HL-60 (cell line): ENCODE results near the gene CYP4F22.

Source experiments
- CTCF ChIP-seq: IDR thresholded peaks from one replicate; pipeline ENCODE4 v1.5.1; 2011; ENCODE audit warnings: low read length, control low read depth, inconsistent platforms; ENCODE audit not compliant: insufficient read depth
- GABPA ChIP-seq: IDR thresholded peaks from 2 replicates; pipeline ENCODE4 v1.6.1; 2012; ENCODE audit warnings: low read depth
- POLR2AphosphoS5 ChIP-seq: IDR thresholded peaks from 2 replicates; pipeline ENCODE4 v1.6.1; 2012; ENCODE audit warnings: low read depth
- SPI1 ChIP-seq: IDR thresholded peaks from 2 replicates; pipeline ENCODE4 v1.6.1; 2012; ENCODE audit warnings: low read depth, mild to moderate bottlenecking, borderline replicate concordance

GRCh38 chr19:15536350-15536749 lies 28.0 kb downstream of the CYP4F22 start:
- TF ChIP-seq CTCF (no peak), SPI1 (no peak), GABPA (no peak), POLR2AphosphoS5 (no peak)
